Globus pallidus (tissue), 1 donor: Measurements from ENCODE around the gene TUT1.
"Not testable (repeated sequence)": the region's sequence is repeated elsewhere in the genome, so short reads cannot be mapped to it uniquely, and the experiment has no call there.

Source experiments
- DNase-seq: peaks from one replicate; pipeline ENCODE4 v3.0.0-alpha.2; 2015; ENCODE audit warnings: low spot score

Gene TUT1, protein sequence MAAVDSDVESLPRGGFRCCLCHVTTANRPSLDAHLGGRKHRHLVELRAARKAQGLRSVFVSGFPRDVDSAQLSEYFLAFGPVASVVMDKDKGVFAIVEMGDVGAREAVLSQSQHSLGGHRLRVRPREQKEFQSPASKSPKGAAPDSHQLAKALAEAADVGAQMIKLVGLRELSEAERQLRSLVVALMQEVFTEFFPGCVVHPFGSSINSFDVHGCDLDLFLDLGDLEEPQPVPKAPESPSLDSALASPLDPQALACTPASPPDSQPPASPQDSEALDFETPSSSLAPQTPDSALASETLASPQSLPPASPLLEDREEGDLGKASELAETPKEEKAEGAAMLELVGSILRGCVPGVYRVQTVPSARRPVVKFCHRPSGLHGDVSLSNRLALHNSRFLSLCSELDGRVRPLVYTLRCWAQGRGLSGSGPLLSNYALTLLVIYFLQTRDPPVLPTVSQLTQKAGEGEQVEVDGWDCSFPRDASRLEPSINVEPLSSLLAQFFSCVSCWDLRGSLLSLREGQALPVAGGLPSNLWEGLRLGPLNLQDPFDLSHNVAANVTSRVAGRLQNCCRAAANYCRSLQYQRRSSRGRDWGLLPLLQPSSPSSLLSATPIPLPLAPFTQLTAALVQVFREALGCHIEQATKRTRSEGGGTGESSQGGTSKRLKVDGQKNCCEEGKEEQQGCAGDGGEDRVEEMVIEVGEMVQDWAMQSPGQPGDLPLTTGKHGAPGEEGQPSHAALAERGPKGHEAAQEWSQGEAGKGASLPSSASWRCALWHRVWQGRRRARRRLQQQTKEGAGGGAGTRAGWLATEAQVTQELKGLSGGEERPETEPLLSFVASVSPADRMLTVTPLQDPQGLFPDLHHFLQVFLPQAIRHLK

DNA sequence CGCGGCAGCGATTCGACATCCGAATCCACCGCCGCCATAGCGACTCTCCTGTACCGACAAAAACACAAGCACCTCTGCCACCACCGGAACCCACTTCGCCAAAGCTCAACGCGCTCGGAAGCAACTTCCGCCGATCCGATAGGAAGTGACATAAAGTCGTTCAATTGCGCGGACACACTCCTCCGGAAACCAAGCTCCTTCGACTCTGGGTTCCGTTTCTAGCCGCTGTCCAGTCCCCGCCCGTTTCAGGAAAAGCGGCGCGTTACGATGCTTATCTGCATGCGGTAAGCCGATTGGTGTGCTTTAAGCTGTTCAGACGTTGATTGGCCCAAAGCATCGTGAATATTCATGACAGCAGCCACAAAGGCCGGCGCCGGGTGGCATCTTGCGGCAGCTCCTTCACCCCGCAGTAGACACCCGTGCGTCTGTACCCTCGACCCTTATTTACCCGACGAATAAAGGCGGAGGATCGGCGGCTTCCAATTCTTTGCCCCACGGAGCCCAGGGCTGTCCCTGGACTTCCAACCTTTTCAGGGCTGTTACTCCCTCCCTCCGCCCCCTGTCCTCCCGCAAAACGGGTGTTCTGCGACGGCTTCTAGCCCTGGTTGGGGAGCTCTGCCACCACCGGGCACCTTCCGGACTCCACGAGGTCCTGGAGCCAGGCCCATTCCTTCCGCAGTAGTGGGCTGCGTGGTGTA is at the start of gene TUT1:
TSS of gene TUT1 (minus strand) at position 76 of the 698 bp plus-strand sequence. CDS start at position 38, 38 bp downstream.
- peak; percentile 99 for DNase-seq

DNA sequence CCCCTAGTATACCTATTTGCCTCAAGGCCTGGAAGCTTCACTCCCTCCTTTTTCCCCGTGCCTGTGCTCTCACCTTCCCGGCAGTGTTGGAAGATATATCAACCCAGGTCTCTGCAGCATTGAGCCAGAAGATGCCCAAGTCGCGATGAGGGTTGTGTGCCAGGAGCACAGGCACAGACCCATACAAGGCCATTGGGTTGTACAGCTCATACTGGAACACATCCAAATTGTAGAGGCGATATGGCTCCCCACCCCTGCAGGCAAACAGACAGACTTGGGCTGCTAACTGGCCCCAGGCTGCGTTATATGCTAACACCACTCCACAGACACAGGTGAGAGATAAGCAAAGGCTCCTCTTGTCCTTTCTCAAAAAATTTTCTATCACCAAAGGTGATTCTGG is 41.2 kb upstream of the TUT1 start:
- DNase-seq: no peak

DNA sequence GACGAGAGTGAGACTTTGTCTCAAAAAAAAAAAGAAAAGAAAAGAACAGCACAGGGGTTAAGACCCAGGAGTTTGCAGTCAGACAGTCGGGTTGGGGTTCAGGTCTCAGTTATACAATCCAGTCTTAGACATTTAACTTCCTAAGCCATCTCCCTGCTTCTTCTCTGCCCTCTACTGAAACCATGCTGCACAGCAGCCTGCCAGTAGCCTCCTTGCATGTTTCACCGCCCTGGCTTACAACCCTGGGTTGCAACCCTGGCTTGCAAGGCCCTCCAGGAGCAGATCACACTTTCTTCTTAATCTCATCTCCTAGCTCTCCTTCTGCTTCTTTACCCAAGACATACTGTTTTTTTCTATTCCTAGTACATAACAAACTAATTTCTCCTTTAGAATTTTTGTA is 36.4 kb upstream of the TUT1 start:
- DNase-seq: no peak

DNA sequence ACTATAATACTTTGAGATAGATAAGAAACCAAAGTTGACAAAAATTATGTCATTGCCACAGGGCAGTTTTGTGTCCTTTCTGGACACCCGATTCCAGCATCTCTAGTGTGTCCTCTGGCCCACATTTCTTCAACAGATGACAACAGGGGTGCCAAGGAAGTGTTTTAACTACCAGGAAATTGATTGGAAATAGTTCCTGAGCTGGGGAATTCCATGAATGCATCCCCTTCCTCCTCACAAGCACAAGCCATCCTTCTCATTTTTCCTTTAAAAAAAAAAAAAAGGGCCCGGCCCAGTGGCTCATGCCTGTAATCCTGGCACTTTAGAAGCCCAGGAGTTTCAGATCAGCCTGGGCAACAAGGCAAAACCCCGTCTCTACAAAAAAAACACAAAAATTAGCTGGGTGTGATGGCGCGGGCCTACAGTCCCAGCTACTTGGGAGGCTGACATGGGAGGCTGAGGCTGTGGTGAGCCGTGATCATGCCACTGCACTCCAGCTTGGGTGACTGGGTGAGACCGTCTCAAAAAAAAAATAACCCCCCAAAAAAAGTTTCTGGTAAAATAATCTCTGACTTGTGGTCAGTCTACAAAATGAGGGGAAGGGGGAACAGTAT is 31.3 kb upstream of the TUT1 start:
- no peak for DNase-seq

DNA sequence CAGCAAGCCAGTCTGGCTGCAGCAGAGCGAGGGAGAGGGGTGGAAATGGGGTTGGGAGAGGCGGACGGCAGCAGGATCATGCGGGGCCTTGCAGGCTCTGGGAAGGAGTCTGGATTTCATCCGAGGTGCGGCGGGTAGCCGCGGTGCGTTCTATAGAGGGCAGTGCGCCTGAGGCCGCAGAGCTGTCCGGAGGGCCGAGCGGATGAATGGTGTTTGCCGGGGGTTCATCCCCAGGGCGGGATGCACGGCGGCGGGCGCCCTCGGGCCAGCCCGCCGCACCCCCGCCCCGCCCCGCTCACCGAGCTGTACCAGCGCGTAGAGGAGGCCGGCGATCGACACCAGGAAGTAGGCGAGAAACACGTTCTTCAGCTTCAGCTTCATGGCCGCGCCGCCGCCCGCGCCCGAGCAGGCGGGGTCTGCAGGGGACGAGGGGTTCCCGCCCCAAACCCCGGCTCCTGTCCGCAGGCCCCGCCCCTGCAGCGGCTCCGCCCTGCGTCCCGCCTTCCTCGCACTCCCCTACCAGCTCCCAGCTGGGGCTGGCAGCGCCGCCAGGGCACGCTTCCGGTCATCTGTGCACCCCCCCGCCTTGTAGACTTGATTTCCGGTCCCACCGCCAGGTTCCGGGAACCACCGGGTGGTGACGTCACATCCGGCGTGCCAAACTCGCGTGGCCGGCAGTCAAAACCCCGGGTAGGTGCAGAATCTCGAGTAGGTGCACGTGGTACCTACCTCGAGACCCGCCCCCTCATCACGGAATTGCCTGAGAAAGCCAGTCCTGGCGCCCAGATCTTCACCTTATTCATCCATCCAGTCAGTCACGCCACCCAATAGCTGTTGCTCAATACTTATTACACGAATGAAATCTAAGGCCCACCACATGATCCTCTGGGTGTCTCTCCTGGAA is 30.5 kb upstream of the TUT1 start, which contains the start of gene B3GAT3:
TSS of gene B3GAT3 (minus strand) at position 420 of the 904 bp plus-strand sequence. CDS start at position 381, 39 bp downstream.
- peak; percentile 98 for DNase-seq

DNA sequence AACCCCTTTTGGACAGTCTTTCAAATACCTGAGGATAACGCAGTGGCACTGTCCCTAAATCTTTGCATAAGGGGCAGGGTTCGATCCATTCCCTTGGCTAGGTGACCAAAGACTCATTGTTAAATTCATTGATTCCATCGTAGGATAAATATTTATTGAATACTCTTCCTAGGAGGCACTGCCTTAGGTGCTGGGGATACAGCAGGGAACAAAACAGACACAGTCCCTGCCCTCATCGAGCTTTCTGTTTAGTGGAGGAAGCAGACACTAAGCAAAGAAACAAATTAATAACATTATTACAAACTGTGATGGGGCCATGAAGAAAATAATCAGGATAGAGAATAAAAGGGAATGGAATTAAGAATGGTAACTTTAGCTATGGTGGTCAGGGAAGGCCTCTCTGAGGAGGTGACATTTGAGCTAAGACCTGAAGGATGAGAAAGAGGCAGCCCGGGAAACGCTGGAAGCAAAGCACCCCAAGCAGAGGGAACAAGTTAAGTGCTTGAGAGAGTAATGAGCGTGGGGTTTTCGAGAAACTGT is 29.8 kb upstream of the TUT1 start:
- no peak for DNase-seq

DNA sequence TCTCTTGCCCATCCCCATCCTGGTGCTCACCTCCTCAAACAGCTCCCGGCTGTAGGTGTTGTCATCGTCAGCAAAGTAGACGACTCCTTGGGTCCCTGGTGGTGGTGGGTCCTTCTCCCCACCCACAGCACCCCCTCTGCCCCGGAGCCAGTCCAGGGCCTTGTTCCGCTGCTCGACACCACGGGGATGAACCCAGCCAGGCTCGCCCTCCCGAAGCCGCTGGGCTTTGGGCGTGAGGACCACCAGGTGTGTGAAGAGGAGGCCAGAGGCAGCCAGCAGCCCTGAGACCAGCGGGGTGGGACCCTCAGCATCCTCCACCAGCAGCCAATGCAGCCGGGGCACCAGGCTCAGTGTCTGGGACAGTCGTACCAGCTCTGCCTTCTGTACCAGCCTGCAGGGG is 25.6 kb upstream of the TUT1 start:
- DNase-seq: not testable (repeated sequence)

DNA sequence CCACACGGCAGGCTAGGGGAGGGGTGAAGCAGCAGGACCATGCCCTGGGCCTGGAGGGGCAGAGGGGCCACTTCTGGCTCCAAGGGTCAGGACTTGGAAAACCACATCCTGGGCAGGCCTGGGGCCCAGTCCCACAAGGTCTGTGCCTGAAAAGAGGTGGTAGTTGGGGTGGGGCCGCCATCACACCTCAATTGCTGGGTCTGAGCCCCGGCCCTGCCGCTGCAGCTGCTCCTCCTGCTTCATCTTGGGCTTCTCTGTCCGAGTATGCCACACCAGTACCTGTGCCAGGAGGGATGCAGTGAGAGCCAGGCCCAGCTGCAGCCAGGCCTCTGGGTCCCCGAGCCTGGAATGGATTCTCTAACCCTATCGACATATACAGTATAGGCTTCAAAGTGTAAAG is 24.2 kb upstream of the TUT1 start:
- DNase-seq: no peak

DNA sequence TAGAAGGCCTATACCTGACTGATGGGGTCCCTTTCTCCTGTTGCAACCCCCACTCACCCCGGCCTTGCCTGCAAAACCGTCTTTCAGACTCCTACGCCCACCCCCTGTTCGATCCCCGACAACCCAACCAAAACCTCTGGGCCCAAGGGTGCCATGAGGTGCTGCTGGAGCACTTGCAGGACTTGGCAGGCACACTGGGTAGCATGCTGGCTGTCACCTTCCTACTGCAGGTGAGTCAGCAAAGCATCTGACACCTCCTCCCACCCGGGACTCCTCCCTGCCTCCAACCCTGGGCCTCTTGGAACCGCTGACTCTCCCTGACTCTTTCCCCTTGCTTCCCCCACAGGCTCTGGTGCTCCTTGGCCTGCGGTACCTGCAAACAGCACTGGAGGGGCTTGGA is 23.0 kb upstream of the TUT1 start:
- no peak for DNase-seq

DNA sequence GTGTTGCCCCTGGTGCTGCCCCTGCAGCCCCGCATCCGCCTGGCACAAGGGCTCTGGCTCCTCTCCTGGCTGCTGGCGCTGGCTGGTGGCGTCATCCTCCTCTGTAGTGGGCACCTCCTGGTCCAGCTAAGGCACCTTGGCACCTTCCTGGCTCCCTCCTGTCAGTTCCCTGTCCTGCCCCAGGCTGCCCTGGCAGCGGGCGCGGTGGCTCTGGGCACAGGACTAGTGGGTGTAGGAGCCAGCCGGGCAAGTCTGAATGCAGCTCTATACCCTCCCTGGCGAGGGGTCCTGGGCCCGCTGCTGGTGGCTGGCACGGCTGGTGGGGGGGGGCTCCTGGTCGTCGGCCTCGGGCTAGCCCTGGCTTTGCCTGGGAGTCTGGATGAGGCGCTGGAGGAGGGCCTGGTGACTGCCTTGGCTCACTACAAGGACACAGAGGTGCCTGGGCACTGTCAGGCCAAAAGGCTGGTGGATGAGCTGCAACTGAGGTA is 22.0 kb upstream of the TUT1 start:
- DNase-seq: no peak

DNA sequence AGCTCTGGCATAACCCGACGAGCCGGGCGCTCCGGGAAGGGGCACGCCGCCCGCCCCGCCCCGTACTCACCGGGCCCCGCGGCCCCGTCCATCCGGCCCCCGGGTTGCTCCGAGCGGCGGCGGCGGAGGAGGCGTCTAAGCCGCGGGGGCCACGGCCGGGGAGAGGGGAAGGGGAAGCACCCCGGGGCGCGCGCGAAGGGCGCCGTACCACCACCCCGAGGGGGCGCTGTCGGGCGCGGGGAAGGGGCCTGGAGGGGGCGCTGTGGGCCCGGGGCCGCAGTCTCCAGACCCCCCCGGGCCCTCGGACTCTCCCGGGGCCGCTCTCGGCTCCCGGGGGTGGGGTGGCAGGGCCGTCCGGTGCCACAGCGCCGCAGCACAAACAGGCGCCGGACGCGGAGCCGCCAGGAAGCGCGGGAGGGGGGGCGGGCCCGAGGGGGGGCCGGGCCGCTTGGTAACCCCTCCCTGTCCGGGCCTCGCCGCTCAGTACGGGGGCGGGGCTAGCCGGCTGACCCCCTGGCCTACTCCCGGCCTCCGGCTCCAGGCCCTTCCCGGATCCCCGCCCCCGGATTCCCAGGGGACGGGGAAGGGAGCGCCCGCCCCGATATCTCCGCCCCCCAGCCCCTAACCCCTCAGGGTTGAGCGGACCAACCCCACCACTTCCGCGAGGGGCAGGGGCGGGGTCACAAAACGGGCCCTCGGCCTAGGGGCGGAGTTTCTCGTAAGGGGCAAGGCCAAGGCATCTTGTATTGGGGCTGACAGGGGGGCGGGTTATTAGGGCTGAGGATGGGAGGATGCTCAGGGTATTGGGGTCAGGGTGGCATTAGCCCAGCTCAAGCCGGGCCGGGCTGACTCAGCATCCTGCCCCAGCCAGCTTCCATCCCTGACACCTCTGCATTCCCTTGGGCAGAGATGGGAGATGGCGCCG is 21.3 kb upstream of the TUT1 start, which contains the start of the genes EML3 and ROM1:
TSS of gene EML3 (minus strand) at position 410 of the 925 bp plus-strand sequence. CDS start at position 92, 318 bp downstream.
TSS of gene ROM1 (plus strand) at position 892 of the 925 bp plus-strand sequence. CDS start at position 917, 25 bp downstream.
- peak; percentile 88 for DNase-seq

DNA sequence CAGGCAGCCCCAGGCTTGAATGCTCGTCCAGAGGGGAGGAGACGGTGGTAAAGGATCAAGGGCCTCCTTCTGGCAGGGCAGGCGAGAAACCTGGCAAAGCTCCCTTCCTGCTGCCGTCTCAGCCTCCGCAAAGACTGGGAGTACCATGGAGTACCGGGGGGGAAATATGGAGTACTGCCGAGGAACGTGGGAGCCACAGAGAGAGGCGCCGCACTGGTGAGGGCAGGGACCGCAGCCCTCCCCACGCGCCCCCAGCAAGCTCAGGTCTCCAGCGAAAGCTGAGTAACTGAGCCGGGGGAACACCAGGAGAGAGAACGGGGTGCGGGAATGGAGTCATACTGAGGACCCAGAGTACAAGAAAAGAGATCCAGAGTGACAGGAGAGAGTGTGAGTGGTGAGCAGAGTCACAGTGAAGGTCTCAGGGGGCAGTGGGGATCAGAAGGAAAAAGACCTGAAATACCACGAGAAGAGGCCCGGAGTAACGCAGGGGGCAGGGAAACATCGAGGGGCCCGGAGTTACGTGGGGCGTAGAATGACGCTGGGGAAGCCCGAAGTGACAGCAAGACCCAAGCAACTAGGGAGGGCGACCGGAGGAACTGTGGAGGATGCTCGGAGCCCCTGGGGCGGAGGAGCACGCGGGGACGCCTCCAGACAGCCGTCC is 20.5 kb upstream of the TUT1 start:
- DNase-seq: no peak

DNA sequence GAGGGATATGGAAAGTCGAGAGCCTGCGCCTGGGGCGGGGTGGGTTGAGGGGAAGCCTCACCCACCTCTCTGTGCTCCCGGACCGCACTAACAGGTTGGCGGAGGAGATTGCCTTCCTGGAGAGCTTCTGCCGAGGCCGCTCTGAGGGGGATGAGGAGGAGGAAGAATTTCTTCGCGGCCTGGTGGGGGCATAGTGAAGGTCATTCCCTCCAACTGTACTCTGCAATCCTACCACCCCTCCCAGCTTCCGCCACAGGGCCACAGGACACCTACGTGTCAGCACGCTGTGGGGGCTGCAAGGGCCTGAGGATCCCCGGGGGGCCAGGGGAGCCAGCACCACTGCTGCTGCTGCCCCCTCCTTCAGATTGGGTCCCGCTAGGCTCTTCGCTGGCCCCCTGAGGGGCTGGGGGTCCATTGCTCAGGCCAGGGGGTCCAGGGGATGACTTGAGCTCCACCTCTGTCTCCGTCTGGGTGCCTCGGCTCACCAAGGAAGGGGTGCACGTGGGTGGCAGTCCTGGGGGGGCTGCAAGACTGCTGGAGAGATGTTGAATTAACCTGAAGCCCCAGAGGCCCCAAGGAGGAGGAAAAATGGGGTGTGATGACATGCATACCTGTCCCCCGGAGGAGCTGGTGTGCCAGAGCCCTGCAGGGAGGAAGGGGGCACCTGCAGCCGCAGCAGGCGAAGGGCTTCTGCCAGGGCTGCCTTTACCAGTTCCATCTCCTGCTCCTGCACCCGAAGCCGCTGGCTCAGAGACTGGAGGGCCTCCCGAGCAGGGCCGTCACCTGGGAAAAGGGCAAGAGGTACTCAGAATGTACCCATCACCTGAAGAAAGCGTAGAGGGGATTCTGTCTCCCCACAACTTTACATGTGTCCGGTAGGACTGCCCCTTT is 19.7 kb upstream of the TUT1 start:
- DNase-seq: no peak

DNA sequence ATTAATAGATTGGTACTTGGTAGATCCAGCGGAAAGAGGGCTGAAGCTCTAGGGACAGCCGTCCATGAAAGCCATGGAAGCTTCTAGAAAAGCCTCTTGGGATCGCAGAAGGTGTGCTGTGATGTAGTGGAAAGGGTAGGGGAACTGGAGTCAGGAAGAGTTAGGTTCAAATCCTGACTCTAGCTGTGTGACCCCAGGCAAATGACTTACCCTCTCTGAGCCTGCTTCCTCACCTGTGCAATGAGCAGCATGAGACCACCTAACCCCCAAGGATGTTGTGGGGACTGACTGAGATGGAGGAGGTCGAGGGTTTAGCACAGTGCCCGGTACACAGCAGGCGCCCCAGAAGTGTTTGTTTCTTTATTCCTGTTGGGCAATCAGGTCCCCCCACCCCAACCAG is 19.1 kb upstream of the TUT1 start:
- DNase-seq: no peak

DNA sequence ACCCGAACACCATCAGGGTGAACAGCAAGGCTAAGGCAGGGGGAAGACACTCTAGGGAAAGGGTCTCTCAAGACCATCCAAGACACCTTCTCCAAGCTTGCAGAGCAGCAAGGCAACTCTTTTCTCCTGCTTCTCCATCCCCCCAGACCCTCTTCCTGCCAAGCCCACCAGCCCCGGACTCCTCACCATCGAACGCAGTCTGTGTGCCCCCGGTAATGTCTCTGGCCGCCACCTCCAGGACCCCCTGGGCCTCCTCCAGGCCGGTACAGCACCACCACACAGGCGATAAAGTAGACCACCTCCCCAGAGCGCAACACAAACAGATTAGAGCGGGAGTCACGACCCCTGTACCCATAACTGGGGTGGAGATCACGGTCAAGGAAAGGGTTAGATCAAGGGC is 17.5 kb upstream of the TUT1 start:
- DNase-seq: no peak

DNA sequence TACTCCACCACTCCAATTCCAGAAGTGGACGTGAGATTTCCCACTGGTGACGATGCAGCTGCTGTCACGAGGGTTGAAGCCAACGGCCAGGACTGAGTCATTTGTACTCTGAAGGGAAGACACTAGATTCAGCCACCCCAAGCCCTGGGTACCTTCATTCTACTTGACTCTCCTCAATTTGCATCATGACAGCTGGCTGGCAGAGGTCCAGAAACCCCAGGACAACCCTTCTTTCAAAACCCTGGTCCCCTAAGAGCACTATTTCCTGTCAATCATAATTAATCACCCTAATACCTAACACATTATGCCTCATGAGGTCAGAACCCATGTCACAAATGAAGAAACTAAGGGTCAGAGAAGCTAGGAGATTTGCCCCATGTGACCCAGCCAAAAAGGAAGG is 16.4 kb upstream of the TUT1 start:
- no peak for DNase-seq

DNA sequence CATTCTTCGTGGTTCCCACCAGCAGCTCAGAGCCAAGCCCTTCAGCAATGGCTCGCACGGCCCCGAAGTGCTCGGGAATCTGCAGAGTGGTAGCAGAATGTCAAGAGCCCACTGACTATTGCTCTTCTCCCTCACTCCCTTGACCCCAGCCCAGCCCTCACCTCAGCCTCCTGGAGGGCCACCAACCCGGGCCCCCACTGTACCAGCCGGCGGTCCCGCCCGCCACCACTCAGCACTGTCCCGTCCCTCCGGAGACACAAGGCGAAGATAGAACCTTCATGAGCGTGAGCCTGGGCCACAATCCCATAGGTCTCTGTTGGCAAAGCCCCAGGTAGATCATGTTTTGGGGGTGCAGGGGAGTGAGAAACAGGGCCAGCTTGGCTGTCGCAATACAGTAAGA is 14.6 kb upstream of the TUT1 start:
- no peak for DNase-seq
